K562 (cell line): Measurements from ENCODE around the gene UBE2QL1. TPM values are rescaled to one million over a fixed set of nuclear protein-coding genes. Genes with fewer than 3 reads are reported as not detected.
A peak's percentile ranks its signal among the peaks of the same experiment; 100 is the strongest.

Experiments used
- ATAC-seq: fragments of 200-7000 bp; cut with Tn5 transposase; 3 replicates; pipeline ENCODE4 v1.9.1; 2020; ENCODE audit warnings: moderate library complexity
- BruUV-seq: library from RNA; stranded (reverse); fragments of 400-500 nt; replicated peaks from 2 replicates; lab custom pipeline; 2021; lab: Mats Ljungman, UMichigan
- CTCF ChIA-PET: fragments of 300-600 bp; formaldehyde crosslinking; extraction: SDS; loops from one replicate; lab custom pipeline; 2021; ENCODE audit warnings: low intra/inter-chr PET ratio; lab: Yijun Ruan, JAX
- POLR2A ChIA-PET: fragments of 300-600, 350-650 bp; sonication (Branson Sonifier 250); formaldehyde crosslinking; extraction: SDS; loops from one replicate; lab custom pipeline; 2021; ENCODE audit warnings: antibody characterized with exemption, inconsistent platforms; lab: Yijun Ruan, JAX
- DNase-seq, 4 experiments: peaks; one replicate each; pipeline versions ENCODE4 v3.0.0 to v3.0.0-alpha.2; 2011 to 2018; ENCODE audit warnings: low spot score in 3 of 4, mixed read lengths in 3 of 4; ENCODE audit errors: extremely low read depth in 1 of 4
- FAIRE-seq: peaks from 2 replicates; lab custom pipeline; 2011; peaks lifted over from hg19 to GRCh38; lab: Jason Lieb, UNC
- H2AFZ ChIP-seq: 2 replicates; pipeline ENCODE4 v1.6.0; 2011; ENCODE audit warnings: low read depth, low read length, control low read depth, inconsistent platforms
- H3K27ac ChIP-seq: fragments of 200-600 bp; 3 replicates; pipeline ENCODE4 v1.8.0; 2011; ENCODE audit warnings: low read depth, mild to moderate bottlenecking, control low read depth, inconsistent platforms, low read length, moderate library complexity, mixed read lengths; ENCODE audit errors: extremely low read depth
- H3K27me3 ChIP-seq, 2 experiments: fragments of 300-600 bp in 1 of 2; 2 replicates in 1 of 2; 3 replicates in 1 of 2; pipeline versions ENCODE4 v1.6.0 to v1.8.0; 2011; ENCODE audit warnings: inconsistent platforms in 2 of 2, low read length in 2 of 2, mild to moderate bottlenecking in 1 of 2, mixed read lengths in 1 of 2, moderate library complexity in 1 of 2; ENCODE audit not compliant: control insufficient read depth in 2 of 2, insufficient read depth in 2 of 2
- H3K36me3 ChIP-seq: fragments of 300-600 bp; 3 replicates; pipeline ENCODE4 v1.8.0; 2011; ENCODE audit warnings: mild to moderate bottlenecking, low read length, inconsistent platforms; ENCODE audit not compliant: control insufficient read depth, insufficient read depth
- H3K4me1 ChIP-seq, 2 experiments: fragments of 200-600 bp in 1 of 2; replicated peaks in 1 of 2; 2 replicates in 1 of 2; 3 replicates in 1 of 2; pipeline versions ENCODE4 v1.5.1 to v1.8.0; 2011; ENCODE audit warnings: inconsistent platforms in 2 of 2, low read length in 2 of 2, mild to moderate bottlenecking in 1 of 2, mixed read lengths in 1 of 2, moderate library complexity in 1 of 2; ENCODE audit not compliant: control insufficient read depth in 2 of 2, insufficient read depth in 2 of 2
- H3K4me2 ChIP-seq: 2 replicates; pipeline ENCODE4 v1.6.1; 2011; ENCODE audit warnings: low read length, control low read depth, inconsistent platforms, mixed read lengths; ENCODE audit not compliant: insufficient read depth
- H3K4me3 ChIP-seq: fragments of 200-600 bp; sonication (generic), shearing (Covaris generic); 2 replicates; pipeline ENCODE4 v1.5.1; 2016; ENCODE audit warnings: control low read depth, inconsistent platforms
- H3K79me2 ChIP-seq: fragments of 200-600 bp; 3 replicates; pipeline ENCODE4 v1.8.0; 2011; ENCODE audit warnings: low read length, inconsistent platforms; ENCODE audit not compliant: control insufficient read depth, insufficient read depth
- H3K9ac ChIP-seq, 2 experiments: 2 replicates each; pipeline versions ENCODE4 v1.6.0 to v1.6.1; 2011; ENCODE audit warnings: low read depth in 2 of 2, low read length in 2 of 2, control low read depth in 1 of 2, inconsistent platforms in 1 of 2, mild to moderate bottlenecking in 1 of 2, mixed read lengths in 1 of 2; ENCODE audit not compliant: insufficient read depth in 1 of 2
- H3K9me1 ChIP-seq: one replicate; pipeline ENCODE4 v1.6.0; 2011; ENCODE audit warnings: inconsistent platforms, mild to moderate bottlenecking, low read length, moderate library complexity; ENCODE audit not compliant: control insufficient read depth, insufficient read depth
- H3K9me3 ChIP-seq: replicated peaks from 2 replicates; pipeline ENCODE4 v1.5.1; 2011; ENCODE audit warnings: low read depth, low read length, inconsistent platforms; ENCODE audit not compliant: control insufficient read depth, insufficient read depth
- H4K20me1 ChIP-seq: replicated peaks from 2 replicates; pipeline ENCODE4 v1.6.1; 2011; ENCODE audit warnings: low read length, inconsistent platforms, mixed read lengths; ENCODE audit not compliant: control insufficient read depth, insufficient read depth
- FOSL1 ChIP-seq: fragments of 200-800 bp; sonication (Bioruptor generic); conservative IDR thresholded peaks from 2 replicates; pipeline ENCODE4 v1.6.1; 2016; ENCODE audit warnings: missing genetic modification characterization, missing compliant biosample characterization
- ZBTB8A ChIP-seq: fragments of 450-650 bp; IDR thresholded peaks from 2 replicates; pipeline ENCODE4 v1.6.1; 2018; ENCODE audit warnings: mild to moderate bottlenecking, moderate library complexity; ENCODE audit not compliant: partially characterized antibody
- WGBS: fragments of 100-300 bp; shearing (Covaris generic); methylation state at CpG from one replicate; pipeline ENCODE4 v1.1.6; 2016; ENCODE audit warnings: low coverage, mixed read lengths; ENCODE audit not compliant: insufficient coverage; ENCODE audit errors: missing lambda C conversion rate; 5-methylcytosine and 5-hydroxymethylcytosine counted together
- in situ Hi-C: fragments of 300-500 bp; cut with MboI; formaldehyde crosslinking; loops from 4 replicates; pipeline ENCODE4 v1.15.0; 2018; ENCODE audit warnings: inconsistent platforms, mixed read lengths
- intact Hi-C: fragments of 100-400 bp; cut with micrococcal nuclease; formaldehyde crosslinking; loops from 2 replicates; pipeline ENCODE4 v1.14.2; 2022
- polyA plus RNA-seq, 8 experiments: library from polyadenylated mRNA; depleted of rRNA in 4 of 8; stranded (reverse) in 5 of 8; unstranded in 3 of 8; fragments of >200 nt; fragmentation: Nextera tagmentation in 2 of 8; fragmentation: Illumina TruSeq in 1 of 8; extraction: Ambion mirVana in 2 of 8; extraction: Trizol in 1 of 8; gene quantifications; 2 replicates each; pipeline versions ENCODE4 v1.2.1 to v1.2.3, GENCODE V29; 2011 to 2014; ENCODE audit warnings: inconsistent platforms in 1 of 8, missing spikeins in 1 of 8
- total RNA-seq, 7 experiments: library from RNA; depleted of rRNA in 6 of 7; stranded (reverse); fragments of >200 nt in 6 of 7; fragmentation: Illumina TruSeq in 2 of 7; extraction: Trizol in 2 of 7; gene quantifications; 2 replicates each; pipeline versions ENCODE4 v1.2.1 to v1.2.3, GENCODE V29; 2011 to 2021; ENCODE audit warnings: low replicate concordance in 1 of 7
- TF ChIP-seq, protein P1 (sequence below): fragments of 450-650 bp; formaldehyde crosslinking; IDR thresholded peaks from 2 replicates; pipeline ENCODE4 v1.4.0; 2020; ENCODE audit warnings: mild to moderate bottlenecking, moderate library complexity
- TF ChIP-seq, protein P2 (sequence below): fragments of 450-650 bp; formaldehyde crosslinking; IDR thresholded peaks from 2 replicates; pipeline ENCODE4 v1.4.0; 2022; ENCODE audit warnings: missing genetic modification characterization

UBE2QL1 gene
- total and polyA plus RNA-seq, 9 of the 15 experiments (the other 6 are each of a cell fraction or from before 2014, with no cell fraction given) = not detected

- 1% methylated on average over 13 of the region's 13 CpGs for WGBS
- CTCF ChIA-PET = no interaction called here
- POLR2A ChIA-PET = interaction anchor here (0.6 kb wide), 1 partner anchor 47 kb away, joined by 3 read pairs; no protein-coding TSS in a partner anchor
- BruUV-seq = no TSS peak
- H3K4me3 ChIP-seq = no peak overlapping the region
- FAIRE-seq = peak; percentile 81
- no peak overlapping the region for H3K9ac ChIP-seq
- H3K4me2 ChIP-seq = no peak overlapping the region
- no peak for DNase-seq
- ATAC-seq = no peak
- 0 out of 2 replicates have a peak, but pooled peaks have one; percentile 26 for TF ChIP-seq FOSL1
- no peak for TF ChIP-seq ZBTB8A
- no peak overlapping the region for H3K27ac ChIP-seq
- in situ Hi-C loops = no loop called here
- no peaks in the 10 kb centered on the region for H3K9me1 ChIP-seq
- H3K4me1 ChIP-seq = no peaks in the 10 kb centered on the region; a peak in 2 of 5 replicates
- H3K9me3 ChIP-seq = no peaks in the 10 kb centered on the region; the same call in 1 of the 2 replicates
- intact Hi-C loops = no loop called here
- no peaks in the 10 kb centered on the region for H3K79me2 ChIP-seq
- H2AFZ ChIP-seq = no peak overlapping the region
- peaks cover 61 to 70% of the 10 kb centered on the region in 2 experiments for H3K27me3 ChIP-seq
- 0 out of 2 replicates have a peak, but pooled peaks cover 2% of the 10 kb centered on the region for H4K20me1 ChIP-seq
- H3K36me3 ChIP-seq = no peaks in the 10 kb centered on the region
These were observed 48.4 kb upstream of the UBE2QL1 start for GRCh38 chr5:6399980-6400910.

GRCh38 chr5:6401410-6401809, 47.2 kb upstream of the UBE2QL1 start:
- H3K27me3 ChIP-seq = peaks cover 55 to 62% of the 10 kb centered on the region in 2 experiments
- TF ChIP-seq, protein P1, sequence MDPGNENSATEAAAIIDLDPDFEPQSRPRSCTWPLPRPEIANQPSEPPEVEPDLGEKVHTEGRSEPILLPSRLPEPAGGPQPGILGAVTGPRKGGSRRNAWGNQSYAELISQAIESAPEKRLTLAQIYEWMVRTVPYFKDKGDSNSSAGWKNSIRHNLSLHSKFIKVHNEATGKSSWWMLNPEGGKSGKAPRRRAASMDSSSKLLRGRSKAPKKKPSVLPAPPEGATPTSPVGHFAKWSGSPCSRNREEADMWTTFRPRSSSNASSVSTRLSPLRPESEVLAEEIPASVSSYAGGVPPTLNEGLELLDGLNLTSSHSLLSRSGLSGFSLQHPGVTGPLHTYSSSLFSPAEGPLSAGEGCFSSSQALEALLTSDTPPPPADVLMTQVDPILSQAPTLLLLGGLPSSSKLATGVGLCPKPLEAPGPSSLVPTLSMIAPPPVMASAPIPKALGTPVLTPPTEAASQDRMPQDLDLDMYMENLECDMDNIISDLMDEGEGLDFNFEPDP (CRISPR knock-in tag) = no peak
- TF ChIP-seq, protein P2, sequence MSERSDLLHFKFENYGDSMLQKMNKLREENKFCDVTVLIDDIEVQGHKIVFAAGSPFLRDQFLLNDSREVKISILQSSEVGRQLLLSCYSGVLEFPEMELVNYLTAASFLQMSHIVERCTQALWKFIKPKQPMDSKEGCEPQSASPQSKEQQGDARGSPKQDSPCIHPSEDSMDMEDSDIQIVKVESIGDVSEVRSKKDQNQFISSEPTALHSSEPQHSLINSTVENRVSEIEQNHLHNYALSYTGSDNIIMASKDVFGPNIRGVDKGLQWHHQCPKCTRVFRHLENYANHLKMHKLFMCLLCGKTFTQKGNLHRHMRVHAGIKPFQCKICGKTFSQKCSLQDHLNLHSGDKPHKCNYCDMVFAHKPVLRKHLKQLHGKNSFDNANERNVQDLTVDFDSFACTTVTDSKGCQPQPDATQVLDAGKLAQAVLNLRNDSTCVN (CRISPR knock-in tag) = no peak

More at GRCh38 chr5:6401410-6401809, 47.2 kb upstream of the UBE2QL1 start:
- no peak for DNase-seq
- intact Hi-C loops (no loop called here), in situ Hi-C loops (no loop called here)
- no peaks in the 10 kb centered on the region; the same call in 1 of the 2 replicates for H3K9me3 ChIP-seq
- no peaks in the 10 kb centered on the region for H3K79me2 ChIP-seq
- H3K9me1 ChIP-seq = no peaks in the 10 kb centered on the region
- no peak overlapping the region for H2AFZ ChIP-seq
- ChIA-PET POLR2A (no interaction called here), CTCF (no interaction called here)
- no peak overlapping the region for H3K27ac ChIP-seq
- 0% methylated on average over 2 of the region's 2 CpGs for WGBS
- no peak overlapping the region for H3K4me2 ChIP-seq
- H3K9ac ChIP-seq = no peak overlapping the region
- peak; percentile 11 for FAIRE-seq
- no peaks in the 10 kb centered on the region for H4K20me1 ChIP-seq
- no peaks in the 10 kb centered on the region for H3K36me3 ChIP-seq
- no TSS peak for BruUV-seq
- H3K4me3 ChIP-seq = no peak overlapping the region
- H3K4me1 ChIP-seq = no peaks in the 10 kb centered on the region; a peak in 2 of 5 replicates
- ATAC-seq = no peak
